Measurements from ENCODE around the gene HAO2.

The HAO2 gene

DNA sequence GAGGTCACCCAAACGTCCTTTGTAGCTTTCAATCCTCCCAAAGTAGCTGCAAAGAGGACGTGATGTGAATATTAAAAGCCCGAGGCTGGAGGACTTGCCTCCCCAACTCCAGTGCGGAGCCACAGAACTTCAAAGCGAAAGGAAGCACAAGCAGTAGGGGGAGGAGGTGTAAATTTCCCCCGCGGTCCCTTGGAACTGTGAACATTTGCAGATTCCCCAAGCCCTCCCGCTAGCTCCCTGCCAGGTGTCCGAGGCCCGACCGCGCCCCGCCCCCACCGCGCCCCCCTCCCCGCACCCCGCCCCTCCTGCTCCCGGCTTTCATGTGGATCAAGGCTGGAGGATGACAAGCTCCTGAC, 41.5 kb upstream of the HAO2 start:
- no peak for DNase-seq (ENCODE audit: low read depth)
- TF ChIP-seq, protein P1, sequence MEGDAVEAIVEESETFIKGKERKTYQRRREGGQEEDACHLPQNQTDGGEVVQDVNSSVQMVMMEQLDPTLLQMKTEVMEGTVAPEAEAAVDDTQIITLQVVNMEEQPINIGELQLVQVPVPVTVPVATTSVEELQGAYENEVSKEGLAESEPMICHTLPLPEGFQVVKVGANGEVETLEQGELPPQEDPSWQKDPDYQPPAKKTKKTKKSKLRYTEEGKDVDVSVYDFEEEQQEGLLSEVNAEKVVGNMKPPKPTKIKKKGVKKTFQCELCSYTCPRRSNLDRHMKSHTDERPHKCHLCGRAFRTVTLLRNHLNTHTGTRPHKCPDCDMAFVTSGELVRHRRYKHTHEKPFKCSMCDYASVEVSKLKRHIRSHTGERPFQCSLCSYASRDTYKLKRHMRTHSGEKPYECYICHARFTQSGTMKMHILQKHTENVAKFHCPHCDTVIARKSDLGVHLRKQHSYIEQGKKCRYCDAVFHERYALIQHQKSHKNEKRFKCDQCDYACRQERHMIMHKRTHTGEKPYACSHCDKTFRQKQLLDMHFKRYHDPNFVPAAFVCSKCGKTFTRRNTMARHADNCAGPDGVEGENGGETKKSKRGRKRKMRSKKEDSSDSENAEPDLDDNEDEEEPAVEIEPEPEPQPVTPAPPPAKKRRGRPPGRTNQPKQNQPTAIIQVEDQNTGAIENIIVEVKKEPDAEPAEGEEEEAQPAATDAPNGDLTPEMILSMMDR (IDR thresholded peaks at IDR 0.05; ENCODE audit: low read depth, low read length, missing control alignments), result no peak
- in situ Hi-C loops (cut with HindIII; ENCODE audit: low sequenced_read_pairs), result no loop called here
- peak overlapping the region; percentile 28 for H3K4me3 ChIP-seq (ENCODE audit: low read depth, low read length)

DNA sequence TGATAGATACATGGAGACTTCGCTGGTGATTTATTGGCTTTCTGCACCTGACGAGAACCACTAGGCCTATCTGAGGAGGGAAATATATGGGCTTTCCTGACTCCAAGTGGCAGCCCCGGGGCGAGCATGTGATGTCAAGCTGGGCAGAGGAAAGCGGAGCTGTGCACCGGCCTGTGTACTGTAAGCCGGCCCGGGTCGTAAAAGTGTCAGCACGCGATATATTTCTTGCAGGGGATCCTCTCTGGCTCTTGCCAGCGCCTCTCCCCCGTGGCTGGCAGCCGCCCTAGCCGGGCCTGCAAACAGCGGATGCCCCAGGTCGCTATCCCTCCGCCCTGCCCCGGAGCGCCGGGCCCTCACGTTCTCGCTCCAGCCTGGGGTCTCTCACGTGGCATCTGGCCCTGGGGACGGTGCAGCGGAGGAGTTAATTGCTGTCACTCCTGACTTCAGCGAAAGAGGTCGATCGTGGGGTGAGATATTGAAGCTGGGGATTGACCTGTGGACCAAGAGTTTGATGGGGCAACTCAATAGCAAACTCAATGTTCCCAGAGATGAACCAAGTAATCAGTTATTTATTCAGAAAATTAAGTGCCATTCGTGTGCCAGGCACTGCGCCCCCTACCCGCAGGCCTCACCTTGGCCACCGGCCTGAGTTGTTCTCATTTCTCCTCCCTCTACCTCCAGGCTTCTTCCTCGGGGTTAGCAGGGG, 41.0 kb upstream of the HAO2 start:
- TF ChIP-seq, protein P1 (IDR thresholded peaks at IDR 0.05; ENCODE audit: low read depth, low read length, missing control alignments), result peak; percentile 51
- DNase-seq (ENCODE audit: low read depth), result no peak
- in situ Hi-C loops (cut with HindIII; ENCODE audit: low sequenced_read_pairs), result no loop called here
- H3K4me3 ChIP-seq (ENCODE audit: low read depth, low read length), result peak overlapping the region; percentile 28

DNA sequence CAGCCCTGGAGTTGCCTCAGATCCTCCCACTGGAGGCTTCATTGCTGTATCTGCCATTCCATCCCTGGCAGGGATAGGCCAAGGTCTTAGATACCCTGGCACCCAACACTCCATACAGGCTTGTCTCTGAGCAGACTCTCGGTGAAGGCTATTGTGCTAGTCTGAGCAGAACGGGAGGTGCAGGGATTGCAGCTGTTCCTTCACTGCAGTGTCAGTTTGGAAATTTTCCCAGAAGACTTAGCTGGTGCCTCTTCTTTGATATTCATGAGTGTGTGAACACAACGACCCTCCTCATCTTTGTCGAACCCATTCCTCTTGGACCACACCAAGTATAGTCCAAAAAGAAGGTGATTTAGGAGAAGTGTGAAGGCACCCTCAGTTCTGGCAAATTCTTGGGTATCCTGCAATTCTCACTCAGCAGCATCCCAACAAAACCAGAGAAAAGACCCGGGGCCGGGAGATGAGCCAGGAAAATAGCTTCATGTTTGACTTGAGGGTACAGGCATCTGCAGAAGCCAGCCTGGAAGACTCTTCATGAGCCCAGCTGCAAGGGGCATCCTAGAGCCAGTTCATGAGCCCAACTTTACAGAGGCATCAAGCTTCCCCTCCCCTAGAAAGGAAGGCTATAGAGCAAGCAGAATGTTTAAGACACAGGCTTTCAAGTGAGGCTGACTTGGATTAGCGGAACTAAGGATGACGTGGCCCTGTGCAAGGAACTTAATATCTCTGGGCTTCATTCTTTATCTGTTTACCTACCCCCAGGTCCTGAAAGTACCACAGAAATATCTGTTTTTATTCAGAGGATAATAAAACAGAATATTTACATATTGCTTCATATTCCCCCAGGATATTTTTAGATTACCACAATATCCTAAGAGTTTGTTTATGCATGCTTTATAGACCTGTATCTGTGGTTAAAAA, 38.8 kb upstream of the HAO2 start:
- TF ChIP-seq, protein P1 (IDR thresholded peaks at IDR 0.05; ENCODE audit: low read depth, low read length, missing control alignments), result no peak
- in situ Hi-C loops (cut with HindIII; ENCODE audit: low sequenced_read_pairs), result no loop called here

GRCh38 chr1:119330466-119331189, 38.0 kb upstream of the HAO2 start:
- in situ Hi-C loops (cut with HindIII; ENCODE audit: low sequenced_read_pairs), result no loop called here
- TF ChIP-seq, protein P1 (IDR thresholded peaks at IDR 0.05; ENCODE audit: low read depth, low read length, missing control alignments), result no peak
- no peak for DNase-seq (ENCODE audit: low read depth)
- H3K4me3 ChIP-seq (ENCODE audit: low read depth, low read length), result no peak overlapping the region

More for the DNA sequence above, 38.8 kb upstream of the HAO2 start:
- DNase-seq (ENCODE audit: low read depth), result no peak
- no peak overlapping the region for H3K4me3 ChIP-seq (ENCODE audit: low read depth, low read length)

GRCh38 chr1:119331190-119331515, 37.4 kb upstream of the HAO2 start:
- H3K4me3 ChIP-seq (ENCODE audit: low read depth, low read length), result no peak overlapping the region
- TF ChIP-seq, protein P1 (IDR thresholded peaks at IDR 0.05; ENCODE audit: low read depth, low read length, missing control alignments), result no peak
- in situ Hi-C loops (cut with HindIII; ENCODE audit: low sequenced_read_pairs), result no loop called here
- no peak for DNase-seq (ENCODE audit: low read depth)

- TF ChIP-seq, protein P1 (IDR thresholded peaks at IDR 0.05; ENCODE audit: low read depth, low read length, missing control alignments), result no peak
- no peak for DNase-seq (ENCODE audit: low read depth)
- in situ Hi-C loops (cut with HindIII; ENCODE audit: low sequenced_read_pairs), result no loop called here
- no peak overlapping the region for H3K4me3 ChIP-seq (ENCODE audit: low read depth, low read length)
Measured at GRCh38 chr1:119331915-119332314, 36.7 kb upstream of the HAO2 start.
